Sigmoid colon (tissue), 4 donors: ENCODE results near the gene HEMGN.

Experiments
- EP300 ChIP-seq, 4 donors: sonication (generic); formaldehyde crosslinking; IDR thresholded peaks; one replicate each; pipeline ENCODE4 v1.6.1; 2017; ENCODE audit warnings: antibody characterized with exemption in 4 of 4
- POLR2A ChIP-seq, 2 donors: fragments of 450-650 bp; IDR thresholded peaks; one replicate each; pipeline ENCODE4 v1.6.1; 2016; ENCODE audit warnings: antibody characterized with exemption in 2 of 2, mild to moderate bottlenecking in 2 of 2, moderate library complexity in 2 of 2
- POLR2AphosphoS5 ChIP-seq, 4 donors: sonication (generic); formaldehyde crosslinking; IDR thresholded peaks; one replicate each; pipeline ENCODE4 v1.6.1; 2017; ENCODE audit warnings: antibody characterized with exemption in 4 of 4
- TF ChIP-seq, protein P1 (sequence below), 4 experiments: fragments of 450-650 bp in 3 of 4; fragments of 200-600 bp in 1 of 4; IDR thresholded peaks; one replicate each; pipeline ENCODE4 v1.5.1; 2016 to 2019; ENCODE audit warnings: antibody characterized with exemption in 4 of 4, mild to moderate bottlenecking in 3 of 4, moderate library complexity in 2 of 4

- no peak for TF ChIP-seq POLR2A (IDR thresholded peaks at IDR 0.05)
- TF ChIP-seq, protein P1, sequence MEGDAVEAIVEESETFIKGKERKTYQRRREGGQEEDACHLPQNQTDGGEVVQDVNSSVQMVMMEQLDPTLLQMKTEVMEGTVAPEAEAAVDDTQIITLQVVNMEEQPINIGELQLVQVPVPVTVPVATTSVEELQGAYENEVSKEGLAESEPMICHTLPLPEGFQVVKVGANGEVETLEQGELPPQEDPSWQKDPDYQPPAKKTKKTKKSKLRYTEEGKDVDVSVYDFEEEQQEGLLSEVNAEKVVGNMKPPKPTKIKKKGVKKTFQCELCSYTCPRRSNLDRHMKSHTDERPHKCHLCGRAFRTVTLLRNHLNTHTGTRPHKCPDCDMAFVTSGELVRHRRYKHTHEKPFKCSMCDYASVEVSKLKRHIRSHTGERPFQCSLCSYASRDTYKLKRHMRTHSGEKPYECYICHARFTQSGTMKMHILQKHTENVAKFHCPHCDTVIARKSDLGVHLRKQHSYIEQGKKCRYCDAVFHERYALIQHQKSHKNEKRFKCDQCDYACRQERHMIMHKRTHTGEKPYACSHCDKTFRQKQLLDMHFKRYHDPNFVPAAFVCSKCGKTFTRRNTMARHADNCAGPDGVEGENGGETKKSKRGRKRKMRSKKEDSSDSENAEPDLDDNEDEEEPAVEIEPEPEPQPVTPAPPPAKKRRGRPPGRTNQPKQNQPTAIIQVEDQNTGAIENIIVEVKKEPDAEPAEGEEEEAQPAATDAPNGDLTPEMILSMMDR (IDR thresholded peaks at IDR 0.05): no peak
- TF ChIP-seq POLR2AphosphoS5 (IDR thresholded peaks at IDR 0.05): peak in 1 of 4 donors; percentile 37
- TF ChIP-seq EP300 (IDR thresholded peaks at IDR 0.05): no peak
These were observed 42.5 kb upstream of the HEMGN start for GRCh38 chr9:97980479-97980803.
